ENCODE measurements around the gene HIPK4.

The HIPK4 gene

DNA sequence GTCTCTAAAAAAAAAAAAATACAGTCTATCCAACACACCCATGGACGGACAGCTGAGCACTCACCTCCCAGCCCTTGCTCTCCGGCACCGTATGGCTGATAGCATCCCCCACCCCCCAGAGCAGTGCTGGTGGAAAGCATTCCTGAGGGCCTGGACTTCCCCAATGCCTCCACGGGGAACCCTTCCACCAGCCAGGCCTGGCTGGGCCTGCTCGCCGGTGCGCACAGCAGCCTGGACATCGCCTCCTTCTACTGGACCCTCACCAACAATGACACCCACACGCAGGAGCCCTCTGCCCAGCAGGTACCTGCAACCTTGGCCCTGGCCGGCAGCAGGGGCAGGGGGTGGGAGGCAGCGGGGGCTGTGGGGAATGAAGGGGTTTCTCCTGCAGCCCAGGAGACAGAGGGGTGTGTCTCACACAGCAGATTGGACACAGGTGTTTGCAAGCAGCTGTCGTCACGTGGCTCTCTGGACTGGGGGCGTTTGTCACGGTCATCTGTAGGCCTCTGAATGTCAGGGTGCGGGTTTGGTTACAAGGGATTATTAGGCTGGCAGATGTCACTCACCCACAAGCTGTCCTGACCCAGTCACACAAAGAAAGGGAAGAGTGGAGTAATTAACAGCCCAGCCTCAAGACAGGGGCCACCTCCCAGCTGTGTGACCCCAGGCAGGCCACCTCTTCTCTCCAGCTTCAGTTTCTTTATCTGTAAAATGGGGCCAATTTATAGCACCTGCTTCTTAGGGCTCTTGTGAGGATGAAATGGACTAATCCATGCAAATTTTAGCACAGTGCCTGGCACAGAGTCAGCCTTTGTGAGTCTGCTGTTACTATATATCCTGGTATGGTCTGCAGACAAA lies 22.2 kb downstream of the HIPK4 start:
- Histone ChIP-seq H3K27me3 (no peaks in the 10 kb centered on the region), H3K4me3 (no peak overlapping the region), H3K4me1 (peaks cover 0 to 14% (median 9%) of the 10 kb centered on the region in 4 donors), H3K36me3 (peaks cover 40 to 66% (median 66%) of the 10 kb centered on the region in 3 donors), H3K27ac (no peak overlapping the region), H3K9me3 (no peaks in the 10 kb centered on the region)
- intact Hi-C loops (cut with DNase I; ENCODE audit: low total_unique reads): no loop called here
- DNase-seq: peak in 1 of 2 donors; percentile 62
- no peak for TF ChIP-seq CTCF (IDR thresholded peaks at IDR 0.05)

DNA sequence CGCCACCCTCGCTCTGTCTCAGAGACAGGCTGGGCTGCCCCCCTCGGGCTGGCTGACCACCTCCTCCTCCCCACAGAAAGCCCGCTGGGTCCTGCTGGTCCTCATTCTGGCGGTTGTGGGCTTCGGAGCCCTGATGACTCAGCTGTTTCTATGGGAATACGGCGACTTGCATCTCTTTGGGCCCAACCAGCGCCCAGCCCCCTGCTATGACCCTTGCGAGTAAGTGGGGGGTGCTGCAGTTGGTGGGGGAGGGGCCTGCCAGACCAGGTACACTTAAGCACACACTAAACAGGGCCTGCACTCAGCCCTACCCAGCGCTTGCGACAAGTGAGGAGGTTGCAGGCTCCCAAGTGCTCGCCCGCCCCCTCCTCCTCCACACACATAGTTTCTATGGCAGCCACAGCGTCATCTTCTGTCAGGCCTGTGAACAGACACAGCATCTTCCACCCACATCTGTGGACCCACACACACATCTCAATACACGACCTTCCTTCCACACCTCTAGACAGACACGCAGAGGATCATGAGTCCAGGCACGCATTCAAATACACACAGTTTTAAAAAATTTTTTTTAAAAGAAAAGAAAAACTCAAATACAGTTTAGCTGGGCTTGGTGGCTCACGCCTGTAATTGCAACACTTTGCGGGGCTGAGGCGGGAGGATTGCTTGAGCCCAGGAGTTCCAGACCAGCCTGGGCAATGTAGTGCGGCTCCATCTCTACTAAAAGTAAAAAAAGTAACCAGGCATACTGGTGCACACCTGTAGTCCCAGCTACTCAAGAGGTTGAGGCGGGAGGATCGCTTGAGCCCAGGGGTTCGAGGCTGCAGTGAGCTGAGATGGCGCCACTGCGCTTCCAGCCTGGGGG lies 23.1 kb downstream of the HIPK4 start:
- H3K4me3 ChIP-seq: no peak overlapping the region
- no peak overlapping the region for H3K27ac ChIP-seq
- H3K27me3 ChIP-seq: no peaks in the 10 kb centered on the region
- H3K9me3 ChIP-seq: no peaks in the 10 kb centered on the region
- intact Hi-C loops (cut with DNase I; ENCODE audit: low total_unique reads): no loop called here
- TF ChIP-seq CTCF (IDR thresholded peaks at IDR 0.05): no peak
- peaks cover 0 to 14% (median 9%) of the 10 kb centered on the region in 4 donors for H3K4me1 ChIP-seq
- no peak for DNase-seq
- H3K36me3 ChIP-seq: peaks cover 31 to 63% (median 57%) of the 10 kb centered on the region in 3 donors

DNA sequence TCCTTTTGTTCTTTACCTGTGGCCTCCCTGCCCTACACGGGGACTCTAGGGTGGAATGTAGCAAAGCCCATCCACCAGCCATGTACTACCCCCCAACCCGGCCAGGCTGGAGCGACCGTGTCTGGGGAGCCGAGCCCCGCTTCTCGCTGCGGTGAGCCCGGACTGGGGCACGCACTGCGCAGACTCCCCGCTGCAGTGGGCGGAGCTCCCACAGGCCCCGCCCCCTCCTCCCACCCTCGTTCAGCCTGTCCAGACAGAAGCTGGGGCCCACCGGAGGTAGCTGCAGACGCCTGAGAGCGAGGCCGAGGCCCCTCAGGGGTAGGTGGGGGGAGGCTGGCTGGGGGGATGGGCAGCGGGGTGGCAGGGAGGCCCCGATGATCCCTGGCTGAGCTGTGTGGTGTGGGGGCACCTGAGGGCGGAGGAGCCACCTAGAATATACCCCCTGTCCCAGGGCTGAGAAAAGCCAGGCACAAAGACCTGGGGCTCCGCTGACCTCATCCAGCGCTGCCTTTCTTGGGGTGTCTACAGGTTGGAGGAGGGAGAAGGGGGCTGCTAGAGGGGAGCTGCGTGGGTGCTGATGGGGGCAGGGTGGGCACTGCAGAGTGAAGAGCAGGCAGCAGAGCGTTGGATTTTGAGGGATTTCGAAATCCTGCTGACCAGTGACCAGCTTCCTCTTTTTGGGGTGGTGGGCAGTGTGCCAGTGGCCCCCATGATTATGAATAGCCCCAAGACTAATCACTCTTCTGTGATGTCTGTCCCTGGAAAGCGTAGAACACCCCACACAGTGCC lies 24.2 kb downstream of the HIPK4 start:
- DNase-seq: peak; percentile 55 to 79
- no peak for TF ChIP-seq CTCF (IDR thresholded peaks at IDR 0.05)
- peaks cover 25 to 53% (median 46%) of the 10 kb centered on the region in 3 donors for H3K36me3 ChIP-seq
- no peak overlapping the region for H3K27ac ChIP-seq
- peaks cover 0 to 14% (median 9%) of the 10 kb centered on the region in 4 donors for H3K4me1 ChIP-seq
- no peaks in the 10 kb centered on the region for H3K27me3 ChIP-seq
- H3K9me3 ChIP-seq: no peaks in the 10 kb centered on the region
- peak overlapping the region; percentile 34 to 46 for H3K4me3 ChIP-seq
- intact Hi-C loops (cut with DNase I; ENCODE audit: low total_unique reads): no loop called here

- Histone ChIP-seq H3K4me3 (no peak overlapping the region), H3K4me1 (peaks cover 0 to 14% (median 9%) of the 10 kb centered on the region in 4 donors), H3K27ac (no peak overlapping the region), H3K27me3 (no peaks in the 10 kb centered on the region), H3K9me3 (no peaks in the 10 kb centered on the region), H3K36me3 (peaks cover 17 to 46% (median 38%) of the 10 kb centered on the region in 3 donors)
- intact Hi-C loops (cut with DNase I; ENCODE audit: low total_unique reads): no loop called here
- no peak for DNase-seq
- TF ChIP-seq CTCF (IDR thresholded peaks at IDR 0.05): no peak
Observed at GRCh38 chr19:40365010-40365409, 25.0 kb downstream of the HIPK4 start.

GRCh38 chr19:40363069-40363468 lies 26.9 kb downstream of the HIPK4 start:
- peaks cover 0 to 14% (median 9%) of the 10 kb centered on the region in 4 donors for H3K4me1 ChIP-seq

More at GRCh38 chr19:40363069-40363468, 26.9 kb downstream of the HIPK4 start:
- TF ChIP-seq CTCF (IDR thresholded peaks at IDR 0.05): no peak
- no peak for DNase-seq
- no peaks in the 10 kb centered on the region for H3K9me3 ChIP-seq
- H3K4me3 ChIP-seq: no peak overlapping the region
- intact Hi-C loops (cut with DNase I; ENCODE audit: low total_unique reads): no loop called here
- no peaks in the 10 kb centered on the region for H3K27me3 ChIP-seq
- H3K27ac ChIP-seq: no peak overlapping the region
- peaks cover 11 to 41% (median 28%) of the 10 kb centered on the region in 3 donors for H3K36me3 ChIP-seq

Measured in tibial artery (tissue), 4 donors.